ENCODE measurements around the gene MYO10.

The MYO10 gene

DNA sequence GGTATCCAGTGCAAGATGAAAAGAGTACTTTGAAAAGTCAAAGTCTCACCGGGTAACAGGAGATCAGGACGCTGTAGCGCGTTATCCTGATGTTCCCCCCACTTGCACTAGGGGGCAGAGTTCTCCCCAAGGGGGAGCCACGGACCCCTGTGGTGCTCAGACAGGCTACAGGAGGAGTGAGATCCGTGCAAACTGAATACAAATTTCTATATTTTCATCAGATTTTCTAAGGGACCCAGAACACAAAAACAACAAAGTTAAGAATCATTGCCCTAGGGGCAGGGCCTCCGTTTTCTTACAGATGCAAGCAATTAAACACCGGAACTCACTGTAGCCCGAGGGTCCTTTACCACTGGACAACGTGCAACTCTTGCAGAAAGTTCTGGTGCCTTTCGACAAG, 2.0 kb downstream of the MYO10 start (continued):
- TF ChIP-seq BCL6B (tag by site-specific recombination; IDR thresholded peaks at IDR 0.05) (no peak), ZNF391 (tag by site-specific recombination; IDR thresholded peaks at IDR 0.05; ENCODE audit: borderline replicate concordance, low read depth) (no peak), ZNF488 (tag by site-specific recombination; IDR thresholded peaks at IDR 0.05) (no peak), PRDM10 (tag by site-specific recombination; IDR thresholded peaks at IDR 0.05) (no peak), ZNF621 (tag by site-specific recombination; IDR thresholded peaks at IDR 0.05) (no peak), ZSCAN30 (tag by site-specific recombination; IDR thresholded peaks at IDR 0.05) (peak; percentile 81), ZNF274 (IDR thresholded peaks at IDR 0.05; ENCODE audit: low read length) (no peak), ZNF274 (tag by site-specific recombination; IDR thresholded peaks at IDR 0.05; ENCODE audit: borderline replicate concordance) (no peak), ZFP41 (tag by site-specific recombination; IDR thresholded peaks at IDR 0.05; ENCODE audit: borderline replicate concordance) (no peak), SALL2 (tag by site-specific recombination; IDR thresholded peaks at IDR 0.05; ENCODE audit: borderline replicate concordance) (no peak), ZNF626 (tag by site-specific recombination; IDR thresholded peaks at IDR 0.05) (no peak), ZNF350 (tag by site-specific recombination; IDR thresholded peaks at IDR 0.05) (no peak), ZNF404 (tag by site-specific recombination; IDR thresholded peaks at IDR 0.05) (no peak), ZNF558 (tag by site-specific recombination; IDR thresholded peaks at IDR 0.05) (no peak), ZNF704 (tag by site-specific recombination; IDR thresholded peaks at IDR 0.05) (no peak), BCL11B (tag by site-specific recombination; IDR thresholded peaks at IDR 0.05; ENCODE audit: low read depth) (no peak), BCL11A (tag by site-specific recombination; IDR thresholded peaks at IDR 0.05; ENCODE audit: low read depth) (no peak), ZNF473 (tag by site-specific recombination; IDR thresholded peaks at IDR 0.05) (no peak), ZNF2 (tag by site-specific recombination; IDR thresholded peaks at IDR 0.05) (peak; percentile 65; the same call in 1 of the 2 replicates), ZNF174 (tag by site-specific recombination; IDR thresholded peaks at IDR 0.05) (no peak), ZFHX2 (tag by site-specific recombination; conservative IDR thresholded peaks at IDR 0.05) (no peak), MZF1 (tag by site-specific recombination; IDR thresholded peaks at IDR 0.05; ENCODE audit: borderline replicate concordance) (peak; percentile 52; the same call in 1 of the 2 replicates), ZNF701 (tag by site-specific recombination; IDR thresholded peaks at IDR 0.05) (no peak), ZBTB7A (tag by site-specific recombination; IDR thresholded peaks at IDR 0.05; ENCODE audit: low read depth) (no peak; the same call in 1 of the 2 replicates)
- TF ChIP-seq, protein P1, sequence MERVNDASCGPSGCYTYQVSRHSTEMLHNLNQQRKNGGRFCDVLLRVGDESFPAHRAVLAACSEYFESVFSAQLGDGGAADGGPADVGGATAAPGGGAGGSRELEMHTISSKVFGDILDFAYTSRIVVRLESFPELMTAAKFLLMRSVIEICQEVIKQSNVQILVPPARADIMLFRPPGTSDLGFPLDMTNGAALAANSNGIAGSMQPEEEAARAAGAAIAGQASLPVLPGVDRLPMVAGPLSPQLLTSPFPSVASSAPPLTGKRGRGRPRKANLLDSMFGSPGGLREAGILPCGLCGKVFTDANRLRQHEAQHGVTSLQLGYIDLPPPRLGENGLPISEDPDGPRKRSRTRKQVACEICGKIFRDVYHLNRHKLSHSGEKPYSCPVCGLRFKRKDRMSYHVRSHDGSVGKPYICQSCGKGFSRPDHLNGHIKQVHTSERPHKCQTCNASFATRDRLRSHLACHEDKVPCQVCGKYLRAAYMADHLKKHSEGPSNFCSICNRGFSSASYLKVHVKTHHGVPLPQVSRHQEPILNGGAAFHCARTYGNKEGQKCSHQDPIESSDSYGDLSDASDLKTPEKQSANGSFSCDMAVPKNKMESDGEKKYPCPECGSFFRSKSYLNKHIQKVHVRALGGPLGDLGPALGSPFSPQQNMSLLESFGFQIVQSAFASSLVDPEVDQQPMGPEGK (tag by site-specific recombination; IDR thresholded peaks at IDR 0.05): peak; percentile 78
- TF ChIP-seq, protein P2, sequence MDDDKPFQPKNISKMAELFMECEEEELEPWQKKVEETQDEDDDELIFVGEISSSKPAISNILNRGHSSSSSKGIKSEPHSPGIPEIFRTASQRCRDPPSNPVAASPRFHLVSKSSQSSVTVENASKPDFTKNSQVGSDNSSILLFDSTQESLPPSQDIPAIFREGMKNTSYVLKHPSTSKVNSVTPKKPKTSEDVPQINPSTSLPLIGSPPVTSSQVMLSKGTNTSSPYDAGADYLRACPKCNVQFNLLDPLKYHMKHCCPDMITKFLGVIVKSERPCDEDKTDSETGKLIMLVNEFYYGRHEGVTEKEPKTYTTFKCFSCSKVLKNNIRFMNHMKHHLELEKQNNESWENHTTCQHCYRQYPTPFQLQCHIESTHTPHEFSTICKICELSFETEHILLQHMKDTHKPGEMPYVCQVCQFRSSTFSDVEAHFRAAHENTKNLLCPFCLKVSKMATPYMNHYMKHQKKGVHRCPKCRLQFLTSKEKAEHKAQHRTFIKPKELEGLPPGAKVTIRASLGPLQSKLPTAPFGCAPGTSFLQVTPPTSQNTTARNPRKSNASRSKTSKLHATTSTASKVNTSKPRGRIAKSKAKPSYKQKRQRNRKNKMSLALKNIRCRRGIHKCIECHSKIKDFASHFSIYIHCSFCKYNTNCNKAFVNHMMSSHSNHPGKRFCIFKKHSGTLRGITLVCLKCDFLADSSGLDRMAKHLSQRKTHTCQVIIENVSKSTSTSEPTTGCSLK (tag by site-specific recombination; IDR thresholded peaks at IDR 0.05): no peak
